ENCODE results near the gene KIRREL3. TPM values are rescaled to one million over a fixed set of nuclear protein-coding genes. Genes with fewer than 3 reads are reported as not detected.

KIRREL3 gene
- total RNA-seq, 1 donor, result 0.45 TPM

DNA sequence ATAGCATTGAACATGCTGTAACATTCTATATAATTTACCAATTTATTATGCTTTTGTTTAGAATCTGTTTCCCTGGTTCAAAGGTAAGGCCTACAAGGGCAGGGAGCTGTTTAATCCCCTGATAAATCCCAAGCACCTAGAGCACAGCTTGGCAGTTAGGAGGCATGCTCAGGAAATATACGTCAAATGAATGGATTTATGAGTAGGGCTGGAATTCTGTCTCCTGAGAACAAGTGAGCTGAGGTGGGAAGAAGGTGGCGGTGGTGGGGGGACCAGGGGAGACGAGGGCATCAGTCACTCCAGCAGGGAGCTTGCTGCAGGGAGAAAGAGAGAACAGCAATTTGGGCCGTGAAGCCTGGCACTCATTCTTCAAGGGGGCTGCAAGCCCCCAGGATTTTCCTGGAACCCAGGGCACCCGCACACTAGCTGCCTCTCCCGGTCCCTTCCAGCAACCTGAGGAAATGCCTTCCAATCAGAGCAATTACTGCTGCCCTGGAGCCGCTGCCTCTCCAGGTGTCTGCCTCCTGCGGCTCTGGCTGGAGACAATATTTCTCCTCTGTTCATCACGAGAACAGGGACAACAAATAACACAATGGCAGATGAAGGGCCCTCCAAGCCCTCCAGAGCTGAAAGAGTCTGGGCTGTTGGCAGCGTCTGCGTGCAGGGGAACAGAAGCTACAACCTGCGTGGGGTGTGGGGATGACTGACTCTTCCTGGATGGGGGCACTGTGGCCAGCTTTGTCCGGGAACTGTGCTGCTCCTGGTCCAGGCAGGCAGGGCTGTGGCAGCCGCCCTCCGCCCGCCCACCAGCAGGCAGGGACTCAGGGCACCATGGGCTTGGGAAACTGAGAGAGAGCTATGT is 411.7 kb downstream of the KIRREL3 start:
- TF ChIP-seq, protein P1, sequence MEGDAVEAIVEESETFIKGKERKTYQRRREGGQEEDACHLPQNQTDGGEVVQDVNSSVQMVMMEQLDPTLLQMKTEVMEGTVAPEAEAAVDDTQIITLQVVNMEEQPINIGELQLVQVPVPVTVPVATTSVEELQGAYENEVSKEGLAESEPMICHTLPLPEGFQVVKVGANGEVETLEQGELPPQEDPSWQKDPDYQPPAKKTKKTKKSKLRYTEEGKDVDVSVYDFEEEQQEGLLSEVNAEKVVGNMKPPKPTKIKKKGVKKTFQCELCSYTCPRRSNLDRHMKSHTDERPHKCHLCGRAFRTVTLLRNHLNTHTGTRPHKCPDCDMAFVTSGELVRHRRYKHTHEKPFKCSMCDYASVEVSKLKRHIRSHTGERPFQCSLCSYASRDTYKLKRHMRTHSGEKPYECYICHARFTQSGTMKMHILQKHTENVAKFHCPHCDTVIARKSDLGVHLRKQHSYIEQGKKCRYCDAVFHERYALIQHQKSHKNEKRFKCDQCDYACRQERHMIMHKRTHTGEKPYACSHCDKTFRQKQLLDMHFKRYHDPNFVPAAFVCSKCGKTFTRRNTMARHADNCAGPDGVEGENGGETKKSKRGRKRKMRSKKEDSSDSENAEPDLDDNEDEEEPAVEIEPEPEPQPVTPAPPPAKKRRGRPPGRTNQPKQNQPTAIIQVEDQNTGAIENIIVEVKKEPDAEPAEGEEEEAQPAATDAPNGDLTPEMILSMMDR (IDR thresholded peaks at IDR 0.05; ENCODE audit: insufficient read depth, low read length), result no peak
- no peak for DNase-seq (ENCODE audit: low read depth)
- no peak overlapping the region for H3K4me3 ChIP-seq (ENCODE audit: low read depth, low read length)

DNA sequence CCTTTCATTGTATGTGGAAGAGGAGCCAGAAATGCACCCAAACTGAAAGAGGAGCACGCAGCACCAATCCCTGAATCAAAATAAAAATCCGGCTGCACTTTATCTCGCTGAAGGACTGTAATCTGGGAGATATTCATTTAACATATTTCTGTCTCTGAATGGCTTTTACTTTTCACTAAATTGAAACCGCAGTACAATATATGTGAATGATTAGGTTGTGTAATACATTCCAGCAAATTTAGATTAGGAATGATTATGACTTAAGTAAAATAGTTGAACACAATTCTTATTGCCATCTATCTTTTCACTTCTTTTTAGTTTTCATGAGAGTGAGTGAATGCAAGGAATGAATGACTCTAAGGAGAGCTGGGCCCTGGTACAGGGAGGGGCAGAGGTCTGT is 413.0 kb downstream of the KIRREL3 start:
- no peak overlapping the region for H3K4me3 ChIP-seq (ENCODE audit: low read depth, low read length)
- TF ChIP-seq, protein P1 (IDR thresholded peaks at IDR 0.05; ENCODE audit: insufficient read depth, low read length), result no peak
- peak; percentile 60 for DNase-seq (ENCODE audit: low read depth)

DNA sequence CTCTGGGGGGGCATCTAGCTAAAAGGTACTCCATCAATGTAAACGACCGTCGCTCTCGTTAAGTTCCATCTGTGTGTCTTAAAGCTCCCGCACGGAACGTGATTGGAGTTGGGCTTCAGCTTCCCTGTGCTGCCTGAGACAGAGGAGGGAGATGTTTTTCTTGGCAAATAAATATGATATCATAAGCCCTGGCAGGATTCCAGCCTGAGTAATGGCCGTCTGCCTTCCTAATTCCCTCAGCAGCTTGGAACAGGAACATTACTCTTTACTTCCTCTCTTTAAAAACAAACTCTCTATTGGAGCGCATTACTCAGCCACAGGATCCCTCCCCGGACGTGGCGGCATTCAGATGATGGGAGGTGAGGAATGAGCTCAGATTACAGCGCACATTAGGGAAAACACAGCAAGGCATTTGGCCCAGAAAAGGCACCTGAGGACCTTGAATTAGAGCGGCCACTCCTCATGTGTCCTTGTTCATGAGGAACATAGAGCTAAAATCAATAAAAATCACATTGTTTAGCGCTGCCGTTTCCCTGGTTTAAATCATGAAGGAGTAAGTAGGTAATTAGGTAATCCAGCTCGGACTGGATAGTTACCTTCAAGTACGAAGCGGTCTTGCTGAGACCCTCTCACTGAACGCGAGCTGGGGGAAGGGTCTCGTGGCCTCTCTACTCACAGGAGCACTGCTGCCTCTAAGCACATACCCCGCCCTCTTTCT is 414.6 kb downstream of the KIRREL3 start:
- TF ChIP-seq, protein P1 (IDR thresholded peaks at IDR 0.05; ENCODE audit: insufficient read depth, low read length), result no peak
- peak overlapping the region; percentile 26 for H3K4me3 ChIP-seq (ENCODE audit: low read depth, low read length)
- peak; percentile 94 for DNase-seq (ENCODE audit: low read depth)

DNA sequence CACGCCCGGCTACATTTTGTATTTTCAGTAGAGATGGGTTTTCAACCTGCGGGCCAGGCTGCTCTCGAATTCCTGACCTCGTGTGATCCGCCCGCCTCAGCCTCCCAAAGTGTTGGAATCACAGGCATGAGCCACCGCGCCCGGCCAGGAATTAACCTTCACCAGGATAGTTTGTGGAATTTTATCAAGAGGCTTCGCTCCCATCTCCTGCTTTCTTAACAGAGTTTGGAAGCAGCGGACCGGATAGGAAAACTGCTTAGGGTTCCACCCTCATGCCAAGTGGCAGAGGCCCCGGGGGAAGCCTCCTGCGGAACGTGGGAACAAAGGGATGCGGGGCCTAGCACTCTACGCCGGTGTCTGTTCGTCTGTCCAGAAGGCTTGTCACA is 415.2 kb downstream of the KIRREL3 start:
- peak overlapping the region; percentile 26 for H3K4me3 ChIP-seq (ENCODE audit: low read depth, low read length)
- no peak for DNase-seq (ENCODE audit: low read depth)
- TF ChIP-seq, protein P1 (IDR thresholded peaks at IDR 0.05; ENCODE audit: insufficient read depth, low read length), result no peak

DNA sequence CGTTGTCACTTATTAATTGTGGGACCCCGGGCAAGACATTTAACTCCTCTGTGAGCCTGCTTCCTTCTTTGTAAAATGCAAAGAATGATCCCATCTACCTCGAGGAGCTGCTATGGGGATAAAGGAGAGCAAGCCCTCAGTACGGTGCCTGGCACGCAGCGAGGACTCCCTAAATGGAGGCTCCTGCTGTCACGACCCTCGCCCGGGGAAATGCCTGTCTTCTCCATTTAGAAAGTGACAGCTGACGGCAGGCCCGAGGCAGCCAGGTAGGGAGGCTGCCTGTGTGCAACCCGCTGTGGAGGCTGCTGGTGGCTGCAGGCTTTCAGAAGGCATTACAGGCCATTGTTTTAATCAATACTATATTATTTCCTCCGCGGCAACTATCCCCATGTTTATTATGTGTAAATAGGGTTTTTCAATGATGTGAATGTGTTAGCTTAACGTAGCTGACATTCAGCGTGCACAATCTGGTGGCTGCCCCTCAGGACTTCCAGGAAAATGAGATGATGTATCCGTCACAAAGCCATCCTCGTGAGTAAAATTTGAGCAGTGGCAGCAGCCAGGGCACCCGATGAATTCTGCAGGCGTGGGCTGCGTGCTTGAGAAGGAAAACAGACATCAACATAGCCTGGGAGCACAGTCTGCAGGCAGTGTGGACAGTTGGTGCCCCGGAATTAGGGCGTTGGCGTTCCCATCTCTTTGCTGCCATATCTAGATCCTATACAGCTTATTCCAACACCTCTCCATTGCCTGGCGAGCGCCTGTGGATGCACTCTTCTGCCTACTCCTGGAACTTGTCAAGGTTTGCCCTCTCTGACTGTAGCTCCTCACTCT is 416.8 kb downstream of the KIRREL3 start:
- TF ChIP-seq, protein P1 (IDR thresholded peaks at IDR 0.05; ENCODE audit: insufficient read depth, low read length), result no peak
- no peak overlapping the region for H3K4me3 ChIP-seq (ENCODE audit: low read depth, low read length)
- no peak for DNase-seq (ENCODE audit: low read depth)

DNA sequence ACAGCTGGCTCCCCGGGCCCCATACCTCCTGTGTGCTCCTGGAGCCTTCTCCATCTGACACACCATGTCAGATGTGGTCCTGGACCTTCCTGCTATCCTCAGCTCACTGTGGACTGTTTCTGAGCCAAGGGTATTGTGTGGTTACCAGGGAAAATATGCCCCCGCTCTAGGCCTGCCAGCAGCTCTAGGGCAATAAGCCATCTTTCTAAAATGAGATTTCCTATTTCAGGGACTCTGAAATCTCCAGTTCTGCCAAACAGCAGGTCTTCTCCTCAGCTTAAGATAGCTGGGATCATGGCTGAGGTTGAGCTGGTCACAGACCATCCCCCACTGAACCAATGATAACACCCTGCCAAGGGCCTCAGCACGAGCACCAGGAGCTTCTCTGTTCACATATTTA is 417.5 kb downstream of the KIRREL3 start:
- H3K4me3 ChIP-seq (ENCODE audit: low read depth, low read length), result no peak overlapping the region
- DNase-seq (ENCODE audit: low read depth), result no peak
- TF ChIP-seq, protein P1 (IDR thresholded peaks at IDR 0.05; ENCODE audit: insufficient read depth, low read length), result no peak
